DND-41 (cell line): ENCODE data around the gene IDS.

Experiments
- EZH2 ChIP-seq: IDR thresholded peaks from 3 replicates; pipeline ENCODE4 v1.6.1; 2012; ENCODE audit warnings: borderline replicate concordance, low read depth, mild to moderate bottlenecking, moderate library complexity, low read length, inconsistent platforms; ENCODE audit not compliant: severe bottlenecking
- TF ChIP-seq, protein P1 (sequence below): IDR thresholded peaks from 2 replicates; pipeline ENCODE4 v1.5.1; 2012; ENCODE audit warnings: borderline replicate concordance, low read length, moderate library complexity, mild to moderate bottlenecking; ENCODE audit not compliant: poor library complexity, severe bottlenecking; ENCODE audit errors: extremely low read depth

DNA sequence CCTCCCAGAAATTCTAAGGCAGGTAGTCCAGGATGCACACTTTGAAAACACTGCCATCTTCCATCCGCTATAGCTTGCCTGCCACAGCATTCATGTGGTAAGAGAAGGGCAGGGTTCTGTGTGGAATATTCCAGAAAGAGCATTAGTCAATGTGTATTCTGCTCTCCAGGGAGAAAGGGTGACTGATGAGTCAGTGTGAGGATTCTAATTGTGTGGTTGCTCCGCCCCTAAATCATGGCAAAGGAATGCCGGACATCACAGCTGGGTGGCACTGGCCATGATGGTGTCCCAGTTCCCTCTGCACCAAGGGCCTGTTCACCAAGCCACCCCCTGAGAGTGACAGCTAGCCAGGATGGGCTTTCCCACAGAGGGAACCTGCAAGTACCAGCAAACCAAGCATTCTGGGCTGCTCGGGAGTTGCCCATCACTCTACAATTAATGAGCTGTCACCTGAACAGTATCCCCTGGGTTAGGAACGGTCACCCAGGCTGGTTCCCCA, 9.5 kb downstream of the IDS start:
- TF ChIP-seq, protein P1, sequence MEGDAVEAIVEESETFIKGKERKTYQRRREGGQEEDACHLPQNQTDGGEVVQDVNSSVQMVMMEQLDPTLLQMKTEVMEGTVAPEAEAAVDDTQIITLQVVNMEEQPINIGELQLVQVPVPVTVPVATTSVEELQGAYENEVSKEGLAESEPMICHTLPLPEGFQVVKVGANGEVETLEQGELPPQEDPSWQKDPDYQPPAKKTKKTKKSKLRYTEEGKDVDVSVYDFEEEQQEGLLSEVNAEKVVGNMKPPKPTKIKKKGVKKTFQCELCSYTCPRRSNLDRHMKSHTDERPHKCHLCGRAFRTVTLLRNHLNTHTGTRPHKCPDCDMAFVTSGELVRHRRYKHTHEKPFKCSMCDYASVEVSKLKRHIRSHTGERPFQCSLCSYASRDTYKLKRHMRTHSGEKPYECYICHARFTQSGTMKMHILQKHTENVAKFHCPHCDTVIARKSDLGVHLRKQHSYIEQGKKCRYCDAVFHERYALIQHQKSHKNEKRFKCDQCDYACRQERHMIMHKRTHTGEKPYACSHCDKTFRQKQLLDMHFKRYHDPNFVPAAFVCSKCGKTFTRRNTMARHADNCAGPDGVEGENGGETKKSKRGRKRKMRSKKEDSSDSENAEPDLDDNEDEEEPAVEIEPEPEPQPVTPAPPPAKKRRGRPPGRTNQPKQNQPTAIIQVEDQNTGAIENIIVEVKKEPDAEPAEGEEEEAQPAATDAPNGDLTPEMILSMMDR, result no peak
- TF ChIP-seq EZH2, result no peak
